ENCODE results near the gene C16orf89. TPM values are rescaled to one million over a fixed set of nuclear protein-coding genes. Genes with fewer than 3 reads are reported as not detected.
A peak's percentile ranks its signal among the peaks of the same experiment; 100 is the strongest.
"Not testable (repeated sequence)": the region's sequence is repeated elsewhere in the genome, so short reads cannot be mapped to it uniquely, and the experiment has no call there.

C16orf89 gene, protein sequence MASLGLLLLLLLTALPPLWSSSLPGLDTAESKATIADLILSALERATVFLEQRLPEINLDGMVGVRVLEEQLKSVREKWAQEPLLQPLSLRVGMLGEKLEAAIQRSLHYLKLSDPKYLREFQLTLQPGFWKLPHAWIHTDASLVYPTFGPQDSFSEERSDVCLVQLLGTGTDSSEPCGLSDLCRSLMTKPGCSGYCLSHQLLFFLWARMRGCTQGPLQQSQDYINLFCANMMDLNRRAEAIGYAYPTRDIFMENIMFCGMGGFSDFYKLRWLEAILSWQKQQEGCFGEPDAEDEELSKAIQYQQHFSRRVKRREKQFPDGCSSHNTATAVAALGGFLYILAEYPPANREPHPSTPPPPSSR
- total RNA-seq = not detected in 2 replicates

GRCh38 chr16:5065813-5066212 is at the start of gene C16orf89:
Gene C16orf89 (minus strand): TSS chr16:5065956. CDS start chr16:5065908, 48 bp downstream.
- DNase-seq = no peak

- DNase-seq = not testable (repeated sequence)
Observed at GRCh38 chr16:5110933-5111332, 45.2 kb upstream of the C16orf89 start.

GRCh38 chr16:5108505-5109158 is 42.9 kb upstream of the C16orf89 start:
- DNase-seq = no peak

DNA sequence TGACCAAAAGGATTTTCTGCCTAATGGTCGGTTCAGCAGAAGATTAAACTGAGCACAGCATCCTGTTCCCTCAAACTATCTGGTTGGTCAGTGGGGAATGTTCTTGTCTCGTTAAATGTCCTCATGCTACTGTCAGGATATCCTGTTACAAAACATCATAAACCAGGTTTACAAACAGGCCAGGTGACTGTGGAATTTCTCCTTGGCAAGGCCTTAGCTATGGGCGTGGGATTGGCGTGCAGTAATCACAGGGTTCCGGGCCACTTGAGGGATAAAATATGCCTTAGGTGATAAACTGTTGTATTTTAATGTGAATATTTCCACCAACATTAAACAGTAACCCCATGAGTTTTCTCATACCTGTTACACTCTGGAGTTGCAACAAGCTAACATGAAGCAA is 39.3 kb upstream of the C16orf89 start:
- not testable (repeated sequence) for DNase-seq

- DNase-seq = not testable (repeated sequence)
Observed at GRCh38 chr16:5103296-5104032, 37.7 kb upstream of the C16orf89 start.

DNA sequence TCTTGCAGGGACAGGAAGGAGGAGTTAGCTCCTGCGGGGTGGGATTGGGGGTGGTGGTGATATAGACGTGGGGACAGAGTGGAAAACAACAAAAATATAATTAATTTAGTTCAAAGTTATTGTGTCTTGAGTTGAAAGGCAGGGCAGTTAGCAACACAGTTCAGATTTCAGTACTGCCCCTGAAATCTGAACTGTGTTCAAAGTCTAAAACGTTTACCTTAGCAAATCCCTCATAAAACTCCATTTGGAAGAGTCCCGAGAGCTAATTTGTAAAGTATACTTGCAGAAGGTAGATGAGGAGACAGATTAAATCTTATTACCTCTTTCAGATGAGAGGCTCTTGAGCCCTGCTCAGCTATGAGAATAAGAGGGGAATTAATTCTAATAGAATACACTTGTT is 33.4 kb upstream of the C16orf89 start:
- not testable (repeated sequence) for DNase-seq

GRCh38 chr16:5098221-5099159 is 32.7 kb upstream of the C16orf89 start:
- peak; percentile 49 for DNase-seq

DNA sequence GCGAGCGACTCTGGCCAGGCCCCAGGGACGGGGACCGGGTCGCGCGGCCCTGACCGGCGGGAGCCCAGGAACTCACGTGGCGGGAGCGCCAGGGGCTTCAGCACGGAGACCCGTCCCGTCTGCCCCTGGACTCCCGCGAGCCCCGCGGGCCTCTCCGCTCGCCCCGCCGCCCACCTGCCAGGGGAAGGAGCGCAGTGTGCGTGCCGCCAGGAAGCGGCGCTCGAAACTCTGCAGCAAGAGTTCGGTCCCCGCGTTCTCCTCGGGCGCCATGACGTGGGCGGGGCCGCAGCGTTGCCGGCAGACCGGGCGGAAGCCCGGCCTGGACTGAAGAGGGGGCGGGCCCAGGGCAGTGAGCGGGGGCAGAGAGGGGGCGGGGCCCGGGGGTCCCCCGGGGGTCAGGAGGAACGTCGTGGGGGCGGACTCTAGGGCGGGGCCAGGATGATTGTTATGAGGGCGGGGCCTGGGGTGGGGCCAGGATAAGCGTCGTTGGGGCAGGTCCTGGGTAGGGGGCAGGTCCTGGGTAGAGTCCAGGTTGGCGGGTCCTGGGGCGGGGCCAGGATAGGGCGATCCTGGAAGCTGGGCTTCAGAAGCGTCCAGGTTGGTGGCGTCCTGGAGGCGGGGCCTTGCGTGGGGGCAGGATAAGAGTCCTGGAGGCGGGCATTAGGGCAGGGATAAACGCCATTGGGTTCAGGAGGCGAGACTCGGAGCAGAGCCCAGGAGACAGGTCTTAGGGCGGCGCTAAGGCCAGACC is 31.9 kb upstream of the C16orf89 start, which contains the start of gene EEF2KMT:
Gene EEF2KMT (minus strand): TSS at position 326 of the 751 bp plus-strand sequence. CDS start 56 bp downstream, at position 270.
- peak; percentile 99 for DNase-seq

DNA sequence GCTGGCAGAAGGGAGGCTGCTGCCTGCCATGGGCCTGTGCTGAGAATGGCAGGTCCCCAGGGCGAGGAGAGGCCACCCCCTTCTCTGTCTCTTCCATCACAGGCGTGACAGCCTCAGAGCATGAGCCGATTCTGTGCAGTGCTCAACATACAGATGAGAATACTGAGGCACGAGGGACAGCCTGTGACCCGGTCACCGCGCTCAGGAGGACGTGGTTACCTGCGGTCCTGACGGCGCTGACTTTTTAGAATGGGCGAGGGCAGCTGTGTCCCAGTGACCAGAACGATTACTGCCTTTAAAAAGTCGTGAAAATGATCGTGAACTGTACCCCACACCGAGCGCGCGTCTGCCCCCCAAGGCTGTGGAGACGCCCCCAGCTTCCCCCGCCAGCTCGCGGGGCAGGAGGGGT is 31.3 kb upstream of the C16orf89 start:
- DNase-seq = peak; percentile 32

- not testable (repeated sequence) for DNase-seq
Observed at GRCh38 chr16:5096437-5097060, 30.8 kb upstream of the C16orf89 start.

DNA sequence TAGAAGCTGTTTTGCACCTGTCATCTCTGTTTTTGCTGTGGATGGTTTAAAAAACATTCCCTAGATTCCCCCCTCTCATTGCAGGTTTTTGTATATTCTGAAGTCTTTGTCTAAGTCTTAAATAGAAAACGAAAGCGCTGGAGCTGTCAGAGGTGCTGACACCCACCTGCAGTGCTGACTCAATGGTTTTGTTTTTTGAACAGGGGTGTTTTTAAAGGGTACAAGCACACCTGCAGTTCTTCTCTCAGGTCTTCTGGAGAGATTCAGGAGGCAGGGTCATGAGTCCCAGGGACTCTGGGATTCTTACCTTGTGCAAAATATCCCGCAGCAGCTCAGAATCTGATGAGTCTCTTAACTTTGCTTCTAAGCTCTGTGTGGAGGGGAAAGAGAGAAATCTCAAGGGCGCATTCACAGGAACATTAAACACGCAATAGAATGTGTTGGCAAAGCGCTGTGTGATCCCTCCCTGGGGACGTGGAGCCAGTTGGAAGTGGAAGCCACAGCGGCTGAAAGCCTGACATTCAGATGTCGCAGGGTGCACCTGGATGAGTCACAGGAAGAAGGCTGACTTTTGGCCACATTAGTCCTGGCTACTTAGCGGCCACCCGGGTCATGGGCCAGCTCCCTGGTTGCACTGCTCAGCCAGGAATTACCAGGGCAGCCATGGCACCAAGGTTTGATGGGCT is 29.5 kb upstream of the C16orf89 start:
- DNase-seq = not testable (repeated sequence)

GRCh38 chr16:5093746-5094145 is 28.0 kb upstream of the C16orf89 start:
- DNase-seq = not testable (repeated sequence)

DNA sequence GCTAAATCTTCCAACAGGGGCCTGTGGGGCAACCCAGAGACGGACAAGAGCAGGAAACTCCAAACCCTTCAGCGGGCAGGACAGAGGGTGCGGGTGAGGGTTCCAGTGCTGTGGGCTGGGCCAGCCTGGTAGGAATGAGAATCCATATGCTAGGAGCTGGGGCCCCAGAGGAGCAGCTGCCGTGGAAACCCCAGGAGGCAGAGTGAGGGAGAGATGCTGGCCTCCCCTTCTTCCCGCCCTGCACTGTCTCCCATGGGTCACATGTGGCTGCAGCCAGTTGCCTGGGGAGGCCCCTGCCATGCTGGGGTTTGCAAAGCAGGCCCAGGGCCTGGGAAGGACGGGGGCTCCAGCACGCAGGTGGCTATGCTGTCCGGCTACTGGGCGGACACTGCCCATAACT is 27.3 kb upstream of the C16orf89 start:
- DNase-seq = not testable (repeated sequence)

GRCh38 chr16:5090592-5090991 is 24.8 kb upstream of the C16orf89 start:
- DNase-seq = not testable (repeated sequence)

DNA sequence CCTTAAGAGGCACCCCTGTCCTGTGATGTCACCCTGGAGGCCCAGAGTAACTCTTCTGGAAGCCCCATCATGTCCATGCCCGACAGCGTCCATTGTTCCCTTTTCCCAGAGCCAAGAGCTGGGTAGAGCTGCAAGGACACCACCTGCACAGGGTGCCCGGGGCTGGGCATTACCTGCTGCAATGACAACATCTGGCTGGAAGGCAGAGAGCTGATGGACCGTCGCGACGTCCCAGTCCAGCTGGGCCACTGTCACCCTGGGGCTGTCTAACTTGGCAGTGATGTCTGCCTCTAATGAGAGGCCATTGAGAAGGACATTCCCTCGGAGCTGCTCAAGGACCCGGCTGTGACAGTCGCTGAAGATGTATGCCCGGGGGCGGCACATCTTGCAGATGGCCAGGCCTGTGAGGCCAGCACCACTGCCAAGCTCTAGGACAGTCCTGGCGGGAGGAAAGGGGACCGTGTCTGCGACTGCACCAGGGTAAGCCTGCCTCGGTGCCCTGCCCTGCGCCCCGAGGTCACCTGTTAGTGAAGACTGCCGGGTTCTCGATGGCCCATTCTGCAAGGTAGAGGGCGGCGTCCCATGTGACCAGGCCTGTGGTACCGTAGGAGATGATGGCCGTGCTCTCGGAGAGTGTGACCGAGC is 24.3 kb upstream of the C16orf89 start:
- not testable (repeated sequence) for DNase-seq

DNA sequence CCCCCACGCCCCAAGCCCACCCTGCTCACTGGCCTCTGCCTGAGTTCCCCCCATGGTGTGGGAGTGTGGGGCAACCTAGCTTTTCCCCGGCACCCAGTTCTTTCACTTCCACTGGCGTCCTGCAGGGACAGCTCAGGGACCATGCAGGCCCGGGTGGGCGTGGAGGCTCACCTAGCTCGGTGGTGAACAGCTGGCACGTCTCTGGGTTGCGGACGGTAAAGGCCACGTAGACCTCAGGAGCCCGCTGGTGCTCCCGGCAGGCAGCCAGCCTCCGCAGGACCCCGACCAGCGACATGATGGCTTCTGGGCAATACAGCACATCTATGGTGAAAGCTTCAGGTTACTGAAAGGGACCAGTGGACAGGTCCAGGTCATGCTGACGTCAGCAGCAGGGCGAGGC is 23.2 kb upstream of the C16orf89 start:
- not testable (repeated sequence) for DNase-seq

DNA sequence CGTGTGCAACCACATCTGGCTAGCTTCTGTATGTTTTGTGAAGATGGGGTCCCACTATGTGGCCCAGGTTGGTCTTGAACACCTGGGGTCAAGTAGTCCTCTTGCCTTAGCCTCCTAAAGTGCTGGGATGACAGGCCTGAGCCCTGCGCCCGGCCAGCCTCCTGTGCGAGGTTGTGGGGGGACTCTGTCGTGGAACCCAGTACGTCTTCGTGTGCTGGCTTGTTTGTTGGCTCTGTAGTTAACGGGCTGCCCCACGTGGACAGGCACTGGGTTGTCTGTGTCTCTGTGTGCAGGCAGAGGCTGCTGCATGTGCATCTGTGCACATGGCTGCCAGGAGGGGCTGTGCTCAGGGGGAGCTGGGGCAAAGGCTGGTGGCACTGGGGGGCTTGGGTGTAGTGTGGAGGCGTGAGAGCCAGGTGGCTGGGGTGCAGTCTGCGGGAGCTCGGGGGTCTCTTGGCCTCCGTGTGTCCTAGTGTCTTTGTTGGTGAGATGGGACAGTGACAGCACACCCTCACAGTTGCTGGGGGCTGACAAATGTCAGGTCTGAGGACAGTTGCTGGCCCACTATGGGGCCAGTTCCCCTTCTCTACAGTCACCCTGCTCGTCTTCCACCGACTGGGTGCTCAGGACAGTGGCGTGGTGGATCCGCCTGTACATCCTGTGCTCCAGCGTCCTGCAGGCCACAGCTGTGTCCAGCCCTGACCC is 22.5 kb upstream of the C16orf89 start:
- not testable (repeated sequence) for DNase-seq

GRCh38 chr16:5085716-5086115 is 20.0 kb upstream of the C16orf89 start:
- DNase-seq = not testable (repeated sequence)

DNA sequence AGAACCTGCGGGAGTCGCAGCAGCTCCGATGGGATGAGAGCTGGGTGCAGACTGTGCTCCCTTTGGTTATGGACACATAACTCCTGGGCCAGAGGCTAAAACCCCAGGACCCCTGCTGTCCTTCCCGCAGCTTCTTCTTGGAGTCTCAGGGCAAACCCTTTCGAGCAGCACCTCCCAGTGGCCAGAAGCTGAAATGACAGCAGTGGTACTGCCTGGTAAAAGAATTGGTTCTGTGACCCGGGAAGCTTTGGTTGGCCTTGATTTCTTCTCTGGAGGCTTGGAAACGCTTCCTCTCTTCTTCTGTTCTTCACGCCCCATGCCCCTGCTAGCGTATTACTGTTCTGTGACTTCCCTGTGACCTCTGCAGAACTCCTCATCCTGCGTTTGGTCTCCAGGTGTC is 19.0 kb upstream of the C16orf89 start:
- peak; percentile 75 for DNase-seq

Data from dermis blood vessel endothelial cell (primary cell).